HG02970 (cell line): ENCODE data around the gene ACTG1.

Experiments used
- ATAC-seq: cut with Tn5 transposase; IDR thresholded peaks from one replicate; pipeline ENCODE4 v1.9.1; 2021; ENCODE audit warnings: mild to moderate bottlenecking, moderate library complexity, moderate number of reproducible peaks; ENCODE audit not compliant: unreplicated experiment, low FRiP score

The ACTG1 gene

GRCh38 chr17:81512562-81513371 is at the start of gene ACTG1:
Gene ACTG1, minus strand, starts transcription at chr17:81512799. Its CDS starts 445 bp downstream, at chr17:81512354.
- ATAC-seq = peak; percentile 42

- no peak for ATAC-seq
These were observed 48.9 kb upstream of the ACTG1 start for GRCh38 chr17:81561494-81561885.

GRCh38 chr17:81558941-81559806 is 46.6 kb upstream of the ACTG1 start:
- ATAC-seq = no peak

GRCh38 chr17:81558115-81558468 is 45.5 kb upstream of the ACTG1 start:
- ATAC-seq = no peak

GRCh38 chr17:81557276-81558114 is 44.9 kb upstream of the ACTG1 start:
- ATAC-seq = no peak

- ATAC-seq = no peak
These were observed 44.3 kb upstream of the ACTG1 start for GRCh38 chr17:81556863-81557262.

- ATAC-seq = no peak
These were observed 43.6 kb upstream of the ACTG1 start for GRCh38 chr17:81556175-81556691.

GRCh38 chr17:81553616-81554181 is 41.1 kb upstream of the ACTG1 start:
- no peak for ATAC-seq

GRCh38 chr17:81553018-81553615 is 40.5 kb upstream of the ACTG1 start:
- ATAC-seq = peak; percentile 26

- ATAC-seq = peak; percentile 51
These were observed 39.8 kb upstream of the ACTG1 start, which contains the start of gene FAAP100 for GRCh38 chr17:81552244-81553017. Gene FAAP100, minus strand, starts transcription at chr17:81552353. Its CDS starts 23 bp downstream, at chr17:81552330.

- no peak for ATAC-seq
These were observed 39.1 kb upstream of the ACTG1 start for GRCh38 chr17:81551458-81552243.

- no peak for ATAC-seq
These were observed 38.3 kb upstream of the ACTG1 start for GRCh38 chr17:81550830-81551457.

GRCh38 chr17:81550285-81550684 is 37.7 kb upstream of the ACTG1 start:
- no peak for ATAC-seq

- no peak for ATAC-seq
These were observed 37.2 kb upstream of the ACTG1 start for GRCh38 chr17:81549826-81550225.

GRCh38 chr17:81549031-81549557 is 36.5 kb upstream of the ACTG1 start:
- ATAC-seq = no peak

GRCh38 chr17:81547614-81547982 is 35.0 kb upstream of the ACTG1 start:
- ATAC-seq = no peak

- no peak for ATAC-seq
These were observed 34.5 kb upstream of the ACTG1 start for GRCh38 chr17:81546906-81547613.
